DMS53 (cell line): ENCODE results near the gene PLCXD1.

Source experiments
- DNase-seq: peaks from one replicate; lab custom pipeline; 2025; lab: John Stamatoyannopoulos, UW

PLCXD1 gene

GRCh38 chrX:334971-335757, 54.0 kb downstream of the PLCXD1 start:
- no peak for DNase-seq

GRCh38 chrX:335758-336155, 54.6 kb downstream of the PLCXD1 start:
- DNase-seq, result no peak

- no peak for DNase-seq
Measured at GRCh38 chrX:336227-336626, 55.0 kb downstream of the PLCXD1 start.

GRCh38 chrX:337331-337831, 56.2 kb downstream of the PLCXD1 start:
- no peak for DNase-seq

GRCh38 chrX:338281-338835, 57.2 kb downstream of the PLCXD1 start:
- DNase-seq, result no peak

- no peak for DNase-seq
Measured at GRCh38 chrX:338836-339400, 57.7 kb downstream of the PLCXD1 start.

GRCh38 chrX:340121-340520, 58.9 kb downstream of the PLCXD1 start:
- no peak for DNase-seq

- no peak for DNase-seq
Measured at GRCh38 chrX:340641-341423, 59.7 kb downstream of the PLCXD1 start.

GRCh38 chrX:341541-342101, 60.4 kb downstream of the PLCXD1 start:
- no peak for DNase-seq

GRCh38 chrX:344371-344901, 63.3 kb downstream of the PLCXD1 start:
- no peak for DNase-seq

GRCh38 chrX:345020-345925, 64.1 kb downstream of the PLCXD1 start:
- DNase-seq, result no peak

GRCh38 chrX:346034-346813, 65.0 kb downstream of the PLCXD1 start:
- no peak for DNase-seq

- DNase-seq, result no peak
Measured at GRCh38 chrX:347351-348117, 66.4 kb downstream of the PLCXD1 start.

GRCh38 chrX:348461-349117, 67.4 kb downstream of the PLCXD1 start:
- no peak for DNase-seq

- no peak for DNase-seq
Measured at GRCh38 chrX:349196-349595, 68.0 kb downstream of the PLCXD1 start.

- no peak for DNase-seq
Measured at GRCh38 chrX:349702-350101, 68.5 kb downstream of the PLCXD1 start.

GRCh38 chrX:350148-350533, 69.0 kb downstream of the PLCXD1 start:
- DNase-seq, result no peak

- no peak for DNase-seq
Measured at GRCh38 chrX:350534-351323, 69.5 kb downstream of the PLCXD1 start.
